K562 (cell line): ENCODE measurements around the gene ZNRF2. TPM values are rescaled to one million over a fixed set of nuclear protein-coding genes. Genes with fewer than 3 reads are reported as not detected.

Experiments
- ATAC-seq: fragments of 200-7000 bp; cut with Tn5 transposase; 3 replicates; pipeline ENCODE4 v1.9.1; 2020; ENCODE audit warnings: moderate library complexity
- BruUV-seq: library from RNA; stranded (reverse); fragments of 400-500 nt; replicated peaks from 2 replicates; lab custom pipeline; 2021; lab: Mats Ljungman, UMichigan
- CTCF ChIA-PET: fragments of 300-600 bp; formaldehyde crosslinking; extraction: SDS; loops from one replicate; lab custom pipeline; 2021; ENCODE audit warnings: low intra/inter-chr PET ratio; lab: Yijun Ruan, JAX
- POLR2A ChIA-PET: fragments of 300-600, 350-650 bp; sonication (Branson Sonifier 250); formaldehyde crosslinking; extraction: SDS; loops from one replicate; lab custom pipeline; 2021; ENCODE audit warnings: antibody characterized with exemption, inconsistent platforms; lab: Yijun Ruan, JAX
- DNase-seq, 4 experiments: peaks; one replicate each; pipeline versions ENCODE4 v3.0.0 to v3.0.0-alpha.2; 2011 to 2018; ENCODE audit warnings: low spot score in 3 of 4, mixed read lengths in 3 of 4; ENCODE audit errors: extremely low read depth in 1 of 4
- FAIRE-seq: peaks from 2 replicates; lab custom pipeline; 2011; peaks lifted over from hg19 to GRCh38; lab: Jason Lieb, UNC
- H2AFZ ChIP-seq: 2 replicates; pipeline ENCODE4 v1.6.0; 2011; ENCODE audit warnings: low read depth, low read length, control low read depth, inconsistent platforms
- H3K27ac ChIP-seq: fragments of 200-600 bp; 3 replicates; pipeline ENCODE4 v1.8.0; 2011; ENCODE audit warnings: low read depth, mild to moderate bottlenecking, control low read depth, inconsistent platforms, low read length, moderate library complexity, mixed read lengths; ENCODE audit errors: extremely low read depth
- H3K27me3 ChIP-seq, 2 experiments: fragments of 300-600 bp in 1 of 2; 2 replicates in 1 of 2; 3 replicates in 1 of 2; pipeline versions ENCODE4 v1.6.0 to v1.8.0; 2011; ENCODE audit warnings: inconsistent platforms in 2 of 2, low read length in 2 of 2, mild to moderate bottlenecking in 1 of 2, mixed read lengths in 1 of 2, moderate library complexity in 1 of 2; ENCODE audit not compliant: control insufficient read depth in 2 of 2, insufficient read depth in 2 of 2
- H3K36me3 ChIP-seq: fragments of 300-600 bp; 3 replicates; pipeline ENCODE4 v1.8.0; 2011; ENCODE audit warnings: mild to moderate bottlenecking, low read length, inconsistent platforms; ENCODE audit not compliant: control insufficient read depth, insufficient read depth
- H3K4me1 ChIP-seq, 2 experiments: fragments of 200-600 bp in 1 of 2; replicated peaks in 1 of 2; 2 replicates in 1 of 2; 3 replicates in 1 of 2; pipeline versions ENCODE4 v1.5.1 to v1.8.0; 2011; ENCODE audit warnings: inconsistent platforms in 2 of 2, low read length in 2 of 2, mild to moderate bottlenecking in 1 of 2, mixed read lengths in 1 of 2, moderate library complexity in 1 of 2; ENCODE audit not compliant: control insufficient read depth in 2 of 2, insufficient read depth in 2 of 2
- H3K4me2 ChIP-seq: 2 replicates; pipeline ENCODE4 v1.6.1; 2011; ENCODE audit warnings: low read length, control low read depth, inconsistent platforms, mixed read lengths; ENCODE audit not compliant: insufficient read depth
- H3K4me3 ChIP-seq: fragments of 200-600 bp; sonication (generic), shearing (Covaris generic); 2 replicates; pipeline ENCODE4 v1.5.1; 2016; ENCODE audit warnings: control low read depth, inconsistent platforms
- H3K79me2 ChIP-seq: fragments of 200-600 bp; 3 replicates; pipeline ENCODE4 v1.8.0; 2011; ENCODE audit warnings: low read length, inconsistent platforms; ENCODE audit not compliant: control insufficient read depth, insufficient read depth
- H3K9ac ChIP-seq, 2 experiments: 2 replicates each; pipeline versions ENCODE4 v1.6.0 to v1.6.1; 2011; ENCODE audit warnings: low read depth in 2 of 2, low read length in 2 of 2, control low read depth in 1 of 2, inconsistent platforms in 1 of 2, mild to moderate bottlenecking in 1 of 2, mixed read lengths in 1 of 2; ENCODE audit not compliant: insufficient read depth in 1 of 2
- H3K9me1 ChIP-seq: one replicate; pipeline ENCODE4 v1.6.0; 2011; ENCODE audit warnings: inconsistent platforms, mild to moderate bottlenecking, low read length, moderate library complexity; ENCODE audit not compliant: control insufficient read depth, insufficient read depth
- H3K9me3 ChIP-seq: replicated peaks from 2 replicates; pipeline ENCODE4 v1.5.1; 2011; ENCODE audit warnings: low read depth, low read length, inconsistent platforms; ENCODE audit not compliant: control insufficient read depth, insufficient read depth
- H4K20me1 ChIP-seq: replicated peaks from 2 replicates; pipeline ENCODE4 v1.6.1; 2011; ENCODE audit warnings: low read length, inconsistent platforms, mixed read lengths; ENCODE audit not compliant: control insufficient read depth, insufficient read depth
- KAT2B ChIP-seq: IDR thresholded peaks from one replicate; pipeline ENCODE4 v1.6.1; 2012; ENCODE audit warnings: low read depth, mild to moderate bottlenecking, control low read depth, inconsistent platforms, low read length, moderate library complexity
- PTBP1 ChIP-seq: fragments of 200-400 bp; formaldehyde crosslinking; IDR thresholded peaks from 2 replicates; pipeline ENCODE4 v1.6.1; 2017; ENCODE audit warnings: low read depth, low read length
- ZFP1 ChIP-seq: fragments of 450-650 bp; formaldehyde crosslinking; IDR thresholded peaks from 2 replicates; pipeline ENCODE4 v1.4.0; 2020; ENCODE audit warnings: mild to moderate bottlenecking, mixed read lengths
- ZNF780A ChIP-seq: fragments of 250-450 bp; sonication (Bioruptor Pico); IDR thresholded peaks from 2 replicates; pipeline ENCODE4 v1.5.0; 2021; ENCODE audit warnings: mild to moderate bottlenecking
- WGBS: fragments of 100-300 bp; shearing (Covaris generic); methylation state at CpG from one replicate; pipeline ENCODE4 v1.1.6; 2016; ENCODE audit warnings: low coverage, mixed read lengths; ENCODE audit not compliant: insufficient coverage; ENCODE audit errors: missing lambda C conversion rate; 5-methylcytosine and 5-hydroxymethylcytosine counted together
- in situ Hi-C: fragments of 300-500 bp; cut with MboI; formaldehyde crosslinking; loops from 4 replicates; pipeline ENCODE4 v1.15.0; 2018; ENCODE audit warnings: inconsistent platforms, mixed read lengths
- intact Hi-C: fragments of 100-400 bp; cut with micrococcal nuclease; formaldehyde crosslinking; loops from 2 replicates; pipeline ENCODE4 v1.14.2; 2022
- polyA plus RNA-seq, 8 experiments: library from polyadenylated mRNA; depleted of rRNA in 4 of 8; stranded (reverse) in 5 of 8; unstranded in 3 of 8; fragments of >200 nt; fragmentation: Nextera tagmentation in 2 of 8; fragmentation: Illumina TruSeq in 1 of 8; extraction: Ambion mirVana in 2 of 8; extraction: Trizol in 1 of 8; gene quantifications; 2 replicates each; pipeline versions ENCODE4 v1.2.1 to v1.2.3, GENCODE V29; 2011 to 2014; ENCODE audit warnings: inconsistent platforms in 1 of 8, missing spikeins in 1 of 8
- total RNA-seq, 7 experiments: library from RNA; depleted of rRNA in 6 of 7; stranded (reverse); fragments of >200 nt in 6 of 7; fragmentation: Illumina TruSeq in 2 of 7; extraction: Trizol in 2 of 7; gene quantifications; 2 replicates each; pipeline versions ENCODE4 v1.2.1 to v1.2.3, GENCODE V29; 2011 to 2021; ENCODE audit warnings: low replicate concordance in 1 of 7
- TF ChIP-seq, protein P1 (sequence below): fragments of 450-650 bp; conservative IDR thresholded peaks from 2 replicates; pipeline ENCODE4 v1.6.1; 2016; ENCODE audit warnings: missing genetic modification characterization, low read depth, mild to moderate bottlenecking, control low read depth, missing compliant biosample characterization

Gene ZNRF2
- total and polyA plus RNA-seq, 9 of the 15 experiments (the other 6 are each of a cell fraction or from before 2014, with no cell fraction given): 1.1 to 13.9 (median 5.5) TPM

DNA sequence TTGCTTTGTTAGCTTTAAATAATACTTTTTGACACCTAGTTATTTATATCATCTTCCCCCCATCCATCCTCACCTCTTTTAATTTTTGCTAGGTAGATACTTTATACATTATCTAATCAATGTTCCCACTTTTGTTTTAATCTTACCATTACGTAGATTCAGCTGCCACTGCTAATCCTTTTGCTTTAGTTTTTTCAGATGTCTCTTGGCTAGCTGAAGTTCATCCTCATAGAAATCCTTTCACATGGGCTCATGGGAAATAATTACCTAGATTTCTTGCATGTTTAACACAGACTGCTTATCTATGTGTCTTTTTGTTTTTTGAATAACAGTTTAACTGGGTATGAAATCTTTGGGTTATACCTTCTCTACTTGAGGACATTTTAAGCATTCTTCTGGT lies 60.1 kb downstream of the ZNRF2 start:
- in situ Hi-C loops: no loop called here
- Histone ChIP-seq H3K9ac (no peak overlapping the region), H3K27ac (no peak overlapping the region), H3K4me1 (peaks cover 0 to 20% of the 10 kb centered on the region in 2 experiments; a peak in 3 of 5 replicates), H4K20me1 (no peaks in the 10 kb centered on the region), H3K9me1 (no peaks in the 10 kb centered on the region), H3K36me3 (no peaks in the 10 kb centered on the region), H3K4me2 (no peak overlapping the region), H2AFZ (no peak overlapping the region), H3K9me3 (no peaks in the 10 kb centered on the region), H3K27me3 (no peaks in the 10 kb centered on the region), H3K4me3 (no peak overlapping the region), H3K79me2 (peaks cover 67% of the 10 kb centered on the region)
- CTCF ChIA-PET: no interaction called here
- no peak for TF ChIP-seq KAT2B
- peak; percentile 65; the same call in 1 of the 2 replicates for TF ChIP-seq ZFP1 (CRISPR knock-in tag)
- no peak for TF ChIP-seq PTBP1
- TF ChIP-seq, protein P1, sequence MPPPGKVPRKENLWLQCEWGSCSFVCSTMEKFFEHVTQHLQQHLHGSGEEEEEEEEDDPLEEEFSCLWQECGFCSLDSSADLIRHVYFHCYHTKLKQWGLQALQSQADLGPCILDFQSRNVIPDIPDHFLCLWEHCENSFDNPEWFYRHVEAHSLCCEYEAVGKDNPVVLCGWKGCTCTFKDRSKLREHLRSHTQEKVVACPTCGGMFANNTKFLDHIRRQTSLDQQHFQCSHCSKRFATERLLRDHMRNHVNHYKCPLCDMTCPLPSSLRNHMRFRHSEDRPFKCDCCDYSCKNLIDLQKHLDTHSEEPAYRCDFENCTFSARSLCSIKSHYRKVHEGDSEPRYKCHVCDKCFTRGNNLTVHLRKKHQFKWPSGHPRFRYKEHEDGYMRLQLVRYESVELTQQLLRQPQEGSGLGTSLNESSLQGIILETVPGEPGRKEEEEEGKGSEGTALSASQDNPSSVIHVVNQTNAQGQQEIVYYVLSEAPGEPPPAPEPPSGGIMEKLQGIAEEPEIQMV (tag): no peak
- no peak for TF ChIP-seq ZNF780A (CRISPR knock-in tag)
- 48% methylated on average over 1 of the region's 1 CpG for WGBS
- BruUV-seq: no TSS peak
- FAIRE-seq (no peak), DNase-seq (no peak), ATAC-seq (no peak)
- POLR2A ChIA-PET: interaction anchor here (0.6 to 0.7 kb wide), 2 partner anchors 20 to 1618 kb away, joined by 3 read pairs; no protein-coding TSS in a partner anchor
- intact Hi-C loops: no loop called here
